Mucosa of rectum (tissue), 2 donors: ENCODE results near the gene RPL3.

Experiments
- H3K27ac ChIP-seq, 2 donors: one replicate each; pipeline ENCODE4 v1.7.0; 2013; ENCODE audit warnings: inconsistent platforms in 2 of 2, low read depth in 2 of 2, low read length in 2 of 2
- H3K27me3 ChIP-seq, 2 donors: one replicate each; pipeline ENCODE4 v1.7.0; 2013; ENCODE audit warnings: low read length in 2 of 2; ENCODE audit not compliant: control insufficient read depth in 2 of 2, insufficient read depth in 2 of 2
- H3K36me3 ChIP-seq, 2 donors: one replicate each; pipeline ENCODE4 v1.7.0; 2013; ENCODE audit warnings: low read length in 2 of 2; ENCODE audit not compliant: control insufficient read depth in 2 of 2, insufficient read depth in 2 of 2
- H3K4me1 ChIP-seq, 2 donors: one replicate each; pipeline ENCODE4 v1.7.0; 2013; ENCODE audit warnings: low read length in 2 of 2, mild to moderate bottlenecking in 1 of 2; ENCODE audit not compliant: control insufficient read depth in 2 of 2, insufficient read depth in 2 of 2
- H3K4me3 ChIP-seq, 2 donors: one replicate each; pipeline ENCODE4 v1.7.0; 2013; ENCODE audit warnings: low read length in 2 of 2
- H3K9ac ChIP-seq, 2 donors: one replicate each; pipeline ENCODE4 v1.7.0; 2013; ENCODE audit warnings: low read length in 2 of 2, low read depth in 1 of 2, mild to moderate bottlenecking in 1 of 2
- H3K9me3 ChIP-seq, 2 donors: one replicate each; pipeline ENCODE4 v1.7.0; 2013; ENCODE audit warnings: low read length in 2 of 2; ENCODE audit not compliant: control insufficient read depth in 2 of 2
- donor health status: healthy.
- donor health status: Normal muscosa, but diverticular disease.

The RPL3 gene

GRCh38 chr22:39309364-39309861 lies 10.0 kb downstream of the RPL3 start:
- Histone ChIP-seq H3K27ac (no peak overlapping the region), H3K9ac (no peak overlapping the region), H3K36me3 (peaks cover 28 to 29% of the 10 kb centered on the region in 2 donors), H3K9me3 (no peaks in the 10 kb centered on the region), H3K27me3 (no peaks in the 10 kb centered on the region), H3K4me1 (peaks cover 2 to 3% of the 10 kb centered on the region in 2 donors), H3K4me3 (no peak overlapping the region)

GRCh38 chr22:39308614-39309363 lies 10.6 kb downstream of the RPL3 start:
- Histone ChIP-seq H3K36me3 (peaks cover 22 to 23% of the 10 kb centered on the region in 2 donors), H3K27me3 (no peaks in the 10 kb centered on the region), H3K4me1 (peaks cover 0 to 3% of the 10 kb centered on the region in 2 donors), H3K9me3 (no peaks in the 10 kb centered on the region), H3K4me3 (peak overlapping the region in 1 of 2 donors; percentile 20), H3K27ac (peak overlapping the region; percentile 34 to 48), H3K9ac (no peak overlapping the region)

- peaks cover 0 to 3% of the 10 kb centered on the region in 2 donors for H3K4me1 ChIP-seq
- H3K36me3 ChIP-seq = peaks cover 2% of the 10 kb centered on the region in 2 donors
- H3K9ac ChIP-seq = no peak overlapping the region
- H3K4me3 ChIP-seq = no peak overlapping the region
- H3K9me3 ChIP-seq = no peaks in the 10 kb centered on the region
- no peaks in the 10 kb centered on the region for H3K27me3 ChIP-seq
- H3K27ac ChIP-seq = no peak overlapping the region
Measured at GRCh38 chr22:39306456-39307361, 12.7 kb downstream of the RPL3 start.

- Histone ChIP-seq H3K9ac (no peak overlapping the region), H3K4me1 (peaks cover 3 to 11% of the 10 kb centered on the region in 2 donors), H3K27me3 (peaks cover 0 to 5% of the 10 kb centered on the region in 2 donors), H3K4me3 (no peak overlapping the region), H3K36me3 (no peaks in the 10 kb centered on the region), H3K9me3 (no peaks in the 10 kb centered on the region), H3K27ac (no peak overlapping the region)
Measured at GRCh38 chr22:39303892-39304671, 15.3 kb downstream of the RPL3 start.

- peaks cover 0 to 5% of the 10 kb centered on the region in 2 donors for H3K27me3 ChIP-seq
- H3K27ac ChIP-seq = no peak overlapping the region
- H3K36me3 ChIP-seq = no peaks in the 10 kb centered on the region
- H3K4me1 ChIP-seq = peaks cover under 1 to 11% of the 10 kb centered on the region in 2 donors
- H3K9me3 ChIP-seq = no peaks in the 10 kb centered on the region
- H3K4me3 ChIP-seq = no peak overlapping the region
- H3K9ac ChIP-seq = no peak overlapping the region
Measured at GRCh38 chr22:39303358-39303757, 16.1 kb downstream of the RPL3 start.

GRCh38 chr22:39302431-39302960 lies 16.9 kb downstream of the RPL3 start:
- Histone ChIP-seq H3K27ac (no peak overlapping the region), H3K9ac (no peak overlapping the region), H3K36me3 (no peaks in the 10 kb centered on the region), H3K4me3 (no peak overlapping the region), H3K9me3 (no peaks in the 10 kb centered on the region), H3K27me3 (peaks cover 0 to 5% of the 10 kb centered on the region in 2 donors), H3K4me1 (peaks cover 2 to 13% of the 10 kb centered on the region in 2 donors)

- no peak overlapping the region for H3K4me3 ChIP-seq
- H3K36me3 ChIP-seq = no peaks in the 10 kb centered on the region
- H3K4me1 ChIP-seq = peaks cover 7 to 18% of the 10 kb centered on the region in 2 donors
- H3K9ac ChIP-seq = no peak overlapping the region
- H3K27me3 ChIP-seq = peaks cover 0 to 5% of the 10 kb centered on the region in 2 donors
- no peaks in the 10 kb centered on the region for H3K9me3 ChIP-seq
- H3K27ac ChIP-seq = no peak overlapping the region
Measured at GRCh38 chr22:39301926-39302325, 17.5 kb downstream of the RPL3 start.

GRCh38 chr22:39301108-39301507 lies 18.3 kb downstream of the RPL3 start:
- Histone ChIP-seq H3K9me3 (no peaks in the 10 kb centered on the region), H3K4me3 (no peak overlapping the region), H3K27me3 (peaks cover 0 to 5% of the 10 kb centered on the region in 2 donors), H3K36me3 (no peaks in the 10 kb centered on the region), H3K27ac (no peak overlapping the region), H3K4me1 (peaks cover 10 to 18% of the 10 kb centered on the region in 2 donors), H3K9ac (no peak overlapping the region)

GRCh38 chr22:39300186-39300830 lies 19.1 kb downstream of the RPL3 start:
- peaks cover 10 to 18% of the 10 kb centered on the region in 2 donors for H3K4me1 ChIP-seq
- no peak overlapping the region for H3K4me3 ChIP-seq
- H3K9me3 ChIP-seq = no peaks in the 10 kb centered on the region
- H3K27ac ChIP-seq = peak overlapping the region; percentile 2 to 63
- no peak overlapping the region for H3K9ac ChIP-seq
- no peaks in the 10 kb centered on the region for H3K36me3 ChIP-seq
- H3K27me3 ChIP-seq = peaks cover 0 to 5% of the 10 kb centered on the region in 2 donors
